Neural progenitor cell (in vitro differentiated cells): ENCODE results near the gene SCIN.

ENCODE experiments used
- EZH2 ChIP-seq: fragments of 200-600 bp; sonication (generic); IDR thresholded peaks from 2 replicates; pipeline ENCODE4 v1.6.1; 2017; ENCODE audit warnings: antibody characterized with exemption, mild to moderate bottlenecking, moderate library complexity
- EZH2phosphoT487 ChIP-seq: fragments of 200-600 bp; sonication (generic); IDR thresholded peaks from 2 replicates; pipeline ENCODE4 v1.6.1; 2017; ENCODE audit warnings: antibody characterized with exemption
- TF ChIP-seq, protein P1 (sequence below): fragments of 200-600 bp; sonication (generic); IDR thresholded peaks from 2 replicates; pipeline ENCODE4 v1.5.1; 2017; ENCODE audit warnings: antibody characterized with exemption, mild to moderate bottlenecking

DNA sequence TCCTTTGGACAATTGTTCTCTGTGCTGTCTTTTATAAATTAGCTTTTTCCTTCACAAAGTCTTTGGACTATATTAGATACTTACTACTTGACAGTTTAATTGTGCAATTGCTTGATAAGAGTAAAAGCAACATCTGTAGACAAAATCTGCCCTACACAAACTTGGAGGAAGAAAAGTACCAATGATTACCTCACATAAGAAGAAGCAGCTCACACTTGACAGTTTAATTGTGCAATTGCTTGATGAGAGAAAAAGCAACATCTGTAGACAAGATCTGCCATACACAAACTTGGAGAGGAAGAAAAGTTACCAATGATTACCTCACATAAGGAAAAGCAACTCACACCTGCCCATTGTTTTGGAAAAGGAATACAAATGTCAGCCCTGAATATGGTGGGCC is 17.1 kb upstream of the SCIN start:
- TF ChIP-seq, protein P1, sequence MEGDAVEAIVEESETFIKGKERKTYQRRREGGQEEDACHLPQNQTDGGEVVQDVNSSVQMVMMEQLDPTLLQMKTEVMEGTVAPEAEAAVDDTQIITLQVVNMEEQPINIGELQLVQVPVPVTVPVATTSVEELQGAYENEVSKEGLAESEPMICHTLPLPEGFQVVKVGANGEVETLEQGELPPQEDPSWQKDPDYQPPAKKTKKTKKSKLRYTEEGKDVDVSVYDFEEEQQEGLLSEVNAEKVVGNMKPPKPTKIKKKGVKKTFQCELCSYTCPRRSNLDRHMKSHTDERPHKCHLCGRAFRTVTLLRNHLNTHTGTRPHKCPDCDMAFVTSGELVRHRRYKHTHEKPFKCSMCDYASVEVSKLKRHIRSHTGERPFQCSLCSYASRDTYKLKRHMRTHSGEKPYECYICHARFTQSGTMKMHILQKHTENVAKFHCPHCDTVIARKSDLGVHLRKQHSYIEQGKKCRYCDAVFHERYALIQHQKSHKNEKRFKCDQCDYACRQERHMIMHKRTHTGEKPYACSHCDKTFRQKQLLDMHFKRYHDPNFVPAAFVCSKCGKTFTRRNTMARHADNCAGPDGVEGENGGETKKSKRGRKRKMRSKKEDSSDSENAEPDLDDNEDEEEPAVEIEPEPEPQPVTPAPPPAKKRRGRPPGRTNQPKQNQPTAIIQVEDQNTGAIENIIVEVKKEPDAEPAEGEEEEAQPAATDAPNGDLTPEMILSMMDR = no peak
- TF ChIP-seq EZH2 (no peak), EZH2phosphoT487 (no peak)
